Panc1 (cell line): ENCODE data around the gene C8B. TPM values are rescaled to one million over a fixed set of nuclear protein-coding genes. Genes with fewer than 3 reads are reported as not detected.

ENCODE experiments used
- ATAC-seq: fragments of 200-7000 bp; cut with Tn5 transposase; 2 replicates; pipeline ENCODE4 v1.9.1; 2020; ENCODE audit warnings: mild to moderate bottlenecking, moderate library complexity
- BruUV-seq: library from RNA; stranded (reverse); fragments of 400-500 nt; replicated peaks from 2 replicates; lab custom pipeline; 2021; lab: Mats Ljungman, UMichigan
- CTCF ChIA-PET: fragments of 300-600 bp; sonication (Branson Sonifier 250); formaldehyde crosslinking; loops from one replicate; lab custom pipeline; 2022; ENCODE audit warnings: antibody characterized with exemption; lab: Charles Lee
- POLR2A ChIA-PET: fragments of 300-600 bp; sonication (Branson Sonifier 250); formaldehyde crosslinking; loops from one replicate; lab custom pipeline; 2022; ENCODE audit warnings: antibody characterized with exemption; lab: Charles Lee
- DNase-seq: peaks from one replicate; pipeline ENCODE4 v3.0.0-alpha.2; 2010; ENCODE audit warnings: low read depth, low spot score
- H3K27ac ChIP-seq: 2 replicates; pipeline ENCODE4 v1.5.1; 2011; ENCODE audit warnings: mild to moderate bottlenecking, low read length, inconsistent platforms
- H3K27me3 ChIP-seq: fragments of 200-500 bp; sonication (Bioruptor generic); 2 replicates; pipeline ENCODE4 v1.6.0; 2014; ENCODE audit warnings: low read length, inconsistent platforms; ENCODE audit not compliant: control insufficient read depth, insufficient read depth
- H3K36me3 ChIP-seq: fragments of 200-500 bp; sonication (Bioruptor generic); 2 replicates; pipeline ENCODE4 v1.5.1; 2014; ENCODE audit warnings: inconsistent platforms, mild to moderate bottlenecking, low read length, moderate library complexity; ENCODE audit not compliant: control insufficient read depth, insufficient read depth
- H3K4me1 ChIP-seq: 2 replicates; pipeline ENCODE4 v1.5.1; 2011; ENCODE audit warnings: inconsistent platforms, mild to moderate bottlenecking, low read length, moderate library complexity; ENCODE audit not compliant: control insufficient read depth, insufficient read depth
- H3K4me3 ChIP-seq, 2 experiments: 2 replicates each; pipeline ENCODE4 v1.5.1; 2011 to 2012; ENCODE audit warnings: low read depth in 2 of 2, low read length in 2 of 2, mild to moderate bottlenecking in 2 of 2, inconsistent platforms in 1 of 2, moderate library complexity in 1 of 2
- H3K9me3 ChIP-seq: fragments of 200-500 bp; sonication (Bioruptor generic); 2 replicates; pipeline ENCODE4 v1.5.1; 2014; ENCODE audit warnings: low read depth, mild to moderate bottlenecking, inconsistent platforms, low read length, moderate library complexity; ENCODE audit not compliant: control insufficient read depth, insufficient read depth
- POLR2AphosphoS5 ChIP-seq: IDR thresholded peaks from 2 replicates; pipeline ENCODE4 v1.6.1; 2012; ENCODE audit warnings: mild to moderate bottlenecking, low read depth, low read length, moderate library complexity
- REST ChIP-seq, 2 experiments: IDR thresholded peaks; 2 replicates each; pipeline ENCODE4 v1.6.1; 2011 to 2012; ENCODE audit warnings: low read depth in 2 of 2, control low read depth in 1 of 2, low read length in 1 of 2, mild to moderate bottlenecking in 1 of 2, moderate library complexity in 1 of 2; ENCODE audit not compliant: insufficient read depth in 1 of 2
- SIN3A ChIP-seq: IDR thresholded peaks from 2 replicates; pipeline ENCODE4 v1.6.1; 2012; ENCODE audit warnings: low read depth, mild to moderate bottlenecking, low read length, moderate library complexity, borderline replicate concordance; ENCODE audit not compliant: insufficient read depth
- TCF7L2 ChIP-seq: IDR thresholded peaks from 2 replicates; pipeline ENCODE4 v1.6.1; 2011; ENCODE audit warnings: mild to moderate bottlenecking, low read depth, low read length, inconsistent platforms
- in situ Hi-C: cut with HindIII; loops from 2 replicates; pipeline ENCODE4 v1.10.0; 2016; ENCODE audit warnings: low sequenced_read_pairs, low pct_unique_long_range_greater_than_20kb
- intact Hi-C: fragments of 100-400 bp; cut with micrococcal nuclease; formaldehyde crosslinking; loops from one replicate; pipeline ENCODE4 v1.10.0; 2022; ENCODE audit not compliant: unreplicated experiment
- total RNA-seq: library from RNA; stranded (reverse); gene quantifications from one replicate; pipeline ENCODE4 v1.2.1, GENCODE V29; 2021; ENCODE audit not compliant: unreplicated experiment
- TF ChIP-seq, protein P1 (sequence below): fragments of 450-650 bp; IDR thresholded peaks from 2 replicates; pipeline ENCODE4 v1.5.1; 2017; ENCODE audit warnings: mild to moderate bottlenecking

The C8B gene
- total RNA-seq, 1 experiment from 2014 or later: not detected

- H3K27ac ChIP-seq: no peak overlapping the region
- ChIA-PET POLR2A (no interaction called here), CTCF (no interaction called here)
- TF ChIP-seq TCF7L2: no peak
- TF ChIP-seq REST (IDR thresholded peaks at IDR 0.05; ENCODE audit: insufficient read depth in 1 of 2, low read depth in 2 of 2, low read length in 1 of 2): no peak
- no peak for TF ChIP-seq SIN3A
- TF ChIP-seq, protein P1, sequence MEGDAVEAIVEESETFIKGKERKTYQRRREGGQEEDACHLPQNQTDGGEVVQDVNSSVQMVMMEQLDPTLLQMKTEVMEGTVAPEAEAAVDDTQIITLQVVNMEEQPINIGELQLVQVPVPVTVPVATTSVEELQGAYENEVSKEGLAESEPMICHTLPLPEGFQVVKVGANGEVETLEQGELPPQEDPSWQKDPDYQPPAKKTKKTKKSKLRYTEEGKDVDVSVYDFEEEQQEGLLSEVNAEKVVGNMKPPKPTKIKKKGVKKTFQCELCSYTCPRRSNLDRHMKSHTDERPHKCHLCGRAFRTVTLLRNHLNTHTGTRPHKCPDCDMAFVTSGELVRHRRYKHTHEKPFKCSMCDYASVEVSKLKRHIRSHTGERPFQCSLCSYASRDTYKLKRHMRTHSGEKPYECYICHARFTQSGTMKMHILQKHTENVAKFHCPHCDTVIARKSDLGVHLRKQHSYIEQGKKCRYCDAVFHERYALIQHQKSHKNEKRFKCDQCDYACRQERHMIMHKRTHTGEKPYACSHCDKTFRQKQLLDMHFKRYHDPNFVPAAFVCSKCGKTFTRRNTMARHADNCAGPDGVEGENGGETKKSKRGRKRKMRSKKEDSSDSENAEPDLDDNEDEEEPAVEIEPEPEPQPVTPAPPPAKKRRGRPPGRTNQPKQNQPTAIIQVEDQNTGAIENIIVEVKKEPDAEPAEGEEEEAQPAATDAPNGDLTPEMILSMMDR: no peak
- no peak for TF ChIP-seq POLR2AphosphoS5
- no peaks in the 10 kb centered on the region for H3K4me1 ChIP-seq
- H3K9me3 ChIP-seq: no peaks in the 10 kb centered on the region
- in situ Hi-C loops (no loop called here), intact Hi-C loops (no loop called here)
- no peak for ATAC-seq
- H3K36me3 ChIP-seq: no peaks in the 10 kb centered on the region
- no peak overlapping the region for H3K4me3 ChIP-seq
- DNase-seq: no peak
- peaks cover 5% of the 10 kb centered on the region; the same call in 1 of the 2 replicates for H3K27me3 ChIP-seq
- no TSS peak for BruUV-seq
Measured at GRCh38 chr1:56983484-56983883, 17.7 kb upstream of the C8B start.

DNA sequence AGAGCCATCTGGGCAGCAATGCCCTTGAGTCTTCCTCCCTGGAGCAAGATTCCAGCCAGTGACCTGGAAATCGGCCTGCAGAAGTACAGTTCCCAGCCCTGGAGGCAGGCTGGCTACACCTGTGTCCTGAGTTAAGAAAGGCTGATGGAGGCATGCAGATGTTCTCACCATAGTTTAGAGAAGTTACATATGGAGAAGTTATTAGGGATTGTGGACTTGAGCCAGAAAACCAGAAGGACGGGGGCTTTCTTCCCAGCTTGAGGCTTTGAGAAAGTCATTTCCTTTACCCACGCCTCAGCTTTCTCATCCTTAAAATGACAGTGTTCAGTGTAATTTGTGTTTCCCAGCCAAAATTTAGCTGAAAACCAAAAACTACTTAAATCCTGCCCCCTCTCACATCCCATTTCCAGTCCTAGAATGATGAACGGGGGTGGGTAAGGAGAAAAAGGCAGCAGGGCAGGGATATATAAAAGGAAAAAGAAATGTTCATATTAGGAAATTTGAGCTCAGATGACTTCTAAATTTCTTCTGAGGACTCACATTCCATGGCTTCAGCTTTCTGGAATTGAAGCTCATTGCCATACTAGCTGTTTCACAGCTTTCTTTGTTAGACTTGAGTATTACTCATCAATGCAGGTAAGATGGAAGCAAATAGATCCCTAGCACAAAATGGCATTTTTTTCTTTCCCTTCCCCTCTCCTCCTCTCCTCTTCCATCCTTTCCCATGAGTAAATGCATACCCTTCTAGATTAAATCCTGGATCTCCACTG is 14.4 kb upstream of the C8B start:
- CTCF ChIA-PET: no interaction called here
- POLR2A ChIA-PET: no interaction called here
- DNase-seq: no peak

More for the DNA sequence above, 14.4 kb upstream of the C8B start:
- no peaks in the 10 kb centered on the region for H3K4me1 ChIP-seq
- in situ Hi-C loops (no loop called here), intact Hi-C loops (no loop called here)
- no TSS peak for BruUV-seq
- no peaks in the 10 kb centered on the region for H3K36me3 ChIP-seq
- TF ChIP-seq REST (IDR thresholded peaks at IDR 0.05; ENCODE audit: insufficient read depth in 1 of 2, low read depth in 2 of 2, low read length in 1 of 2): no peak
- TF ChIP-seq, protein P1: no peak
- TF ChIP-seq TCF7L2: no peak
- TF ChIP-seq POLR2AphosphoS5: no peak
- no peak for TF ChIP-seq SIN3A
- ATAC-seq: no peak
- H3K4me3 ChIP-seq: no peak overlapping the region
- H3K9me3 ChIP-seq: no peaks in the 10 kb centered on the region
- no peak overlapping the region for H3K27ac ChIP-seq
- H3K27me3 ChIP-seq: peaks cover 5% of the 10 kb centered on the region; the same call in 1 of the 2 replicates
